Prostate gland (tissue), 2 donors: ENCODE results near the gene EEF1AKMT4. TPM values are rescaled to one million over a fixed set of nuclear protein-coding genes. Genes with fewer than 3 reads are reported as not detected.

Experiments
- DNase-seq: peaks from one replicate; pipeline ENCODE4 v3.0.0-alpha.2; 2019; ENCODE audit warnings: low spot score
- H3K27ac ChIP-seq, 2 donors: fragments of 200-600 bp; sonication (generic); 2 replicates each; pipeline ENCODE4 v1.5.1; 2017 to 2019
- H3K27me3 ChIP-seq: fragments of 200-600 bp; sonication (generic); replicated peaks from 2 replicates; pipeline ENCODE4 v1.5.1; 2019; ENCODE audit not compliant: insufficient read depth
- H3K36me3 ChIP-seq, 2 donors: fragments of 200-600 bp; sonication (generic); 1 replicate in 1 of 2; 2 replicates in 1 of 2; pipeline versions ENCODE4 v1.5.1 to v1.8.1; 2017 to 2019
- H3K4me1 ChIP-seq: fragments of 200-600 bp; sonication (generic); replicated peaks from 2 replicates; pipeline ENCODE4 v1.5.1; 2019
- H3K4me3 ChIP-seq, 2 donors: fragments of 200-600 bp; sonication (generic); 2 replicates each; pipeline ENCODE4 v1.5.1; 2017 to 2019
- H3K9me3 ChIP-seq: fragments of 200-600 bp; sonication (generic); 2 replicates; pipeline ENCODE4 v1.5.1; 2017
- POLR2A ChIP-seq: fragments of 450-650 bp; IDR thresholded peaks from one replicate; pipeline ENCODE4 v1.6.1; 2016; ENCODE audit warnings: antibody characterized with exemption, mild to moderate bottlenecking
- POLR2AphosphoS5 ChIP-seq: sonication (generic); formaldehyde crosslinking; IDR thresholded peaks from one replicate; pipeline ENCODE4 v1.6.1; 2017; ENCODE audit warnings: antibody characterized with exemption
- WGBS: methylation state at CpG from one replicate; pipeline ENCODE4 v1.1.5; 2018; 5-methylcytosine and 5-hydroxymethylcytosine counted together
- intact Hi-C: fragments of 100-400 bp; cut with DNase I; formaldehyde crosslinking; loops from one replicate; pipeline ENCODE4 v1.14.2; 2022
- total RNA-seq, 2 donors: library from RNA; depleted of rRNA; stranded (reverse); fragments of >200 nt; gene quantifications; one replicate each; pipeline ENCODE4 v1.1.0, GENCODE V29; 2016
- TF ChIP-seq, protein P1 (sequence below), 4 experiments: fragments of 200-600 bp in 2 of 4; fragments of 450-650 bp in 2 of 4; sonication (generic) in 2 of 4; IDR thresholded peaks; 1 replicate in 3 of 4; 2 replicates in 1 of 4; pipeline ENCODE4 v1.5.1; 2016 to 2019; ENCODE audit warnings: antibody characterized with exemption in 4 of 4, mild to moderate bottlenecking in 2 of 4, moderate library complexity in 2 of 4

EEF1AKMT4 gene
- total RNA-seq, 2 donors from 2014 or later: 6.1 TPM

DNA sequence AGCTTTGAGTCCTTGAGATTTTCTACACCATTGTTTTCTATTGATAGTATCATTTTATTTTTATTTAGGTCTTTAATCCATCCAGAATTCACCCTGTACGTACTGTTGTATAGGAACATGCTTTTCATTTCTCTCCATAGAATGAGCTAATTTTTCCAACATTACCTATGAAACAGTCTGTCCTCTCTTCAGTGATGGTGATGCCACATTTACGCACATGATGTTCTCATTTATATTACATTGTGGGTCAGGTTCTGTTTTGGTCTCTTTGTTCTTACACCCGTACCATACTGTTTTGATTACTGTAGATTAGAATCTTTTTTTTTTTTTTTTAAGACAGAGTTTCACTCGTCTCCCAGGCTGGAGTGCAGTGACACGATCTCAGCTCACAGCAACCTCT lies 37.8 kb upstream of the EEF1AKMT4 start:
- no peak overlapping the region for H3K4me3 ChIP-seq
- no peaks in the 10 kb centered on the region for H3K27me3 ChIP-seq
- intact Hi-C loops: no loop called here
- H3K4me1 ChIP-seq: no peaks in the 10 kb centered on the region
- TF ChIP-seq POLR2AphosphoS5: no peak
- TF ChIP-seq, protein P1, sequence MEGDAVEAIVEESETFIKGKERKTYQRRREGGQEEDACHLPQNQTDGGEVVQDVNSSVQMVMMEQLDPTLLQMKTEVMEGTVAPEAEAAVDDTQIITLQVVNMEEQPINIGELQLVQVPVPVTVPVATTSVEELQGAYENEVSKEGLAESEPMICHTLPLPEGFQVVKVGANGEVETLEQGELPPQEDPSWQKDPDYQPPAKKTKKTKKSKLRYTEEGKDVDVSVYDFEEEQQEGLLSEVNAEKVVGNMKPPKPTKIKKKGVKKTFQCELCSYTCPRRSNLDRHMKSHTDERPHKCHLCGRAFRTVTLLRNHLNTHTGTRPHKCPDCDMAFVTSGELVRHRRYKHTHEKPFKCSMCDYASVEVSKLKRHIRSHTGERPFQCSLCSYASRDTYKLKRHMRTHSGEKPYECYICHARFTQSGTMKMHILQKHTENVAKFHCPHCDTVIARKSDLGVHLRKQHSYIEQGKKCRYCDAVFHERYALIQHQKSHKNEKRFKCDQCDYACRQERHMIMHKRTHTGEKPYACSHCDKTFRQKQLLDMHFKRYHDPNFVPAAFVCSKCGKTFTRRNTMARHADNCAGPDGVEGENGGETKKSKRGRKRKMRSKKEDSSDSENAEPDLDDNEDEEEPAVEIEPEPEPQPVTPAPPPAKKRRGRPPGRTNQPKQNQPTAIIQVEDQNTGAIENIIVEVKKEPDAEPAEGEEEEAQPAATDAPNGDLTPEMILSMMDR (IDR thresholded peaks at IDR 0.05): no peak
- TF ChIP-seq POLR2A: no peak
- WGBS: 45% methylated on average over 5 of the region's 5 CpGs
- no peaks in the 10 kb centered on the region for H3K9me3 ChIP-seq
- H3K36me3 ChIP-seq: no peaks in the 10 kb centered on the region
- H3K27ac ChIP-seq: no peak overlapping the region
- DNase-seq: no peak

DNA sequence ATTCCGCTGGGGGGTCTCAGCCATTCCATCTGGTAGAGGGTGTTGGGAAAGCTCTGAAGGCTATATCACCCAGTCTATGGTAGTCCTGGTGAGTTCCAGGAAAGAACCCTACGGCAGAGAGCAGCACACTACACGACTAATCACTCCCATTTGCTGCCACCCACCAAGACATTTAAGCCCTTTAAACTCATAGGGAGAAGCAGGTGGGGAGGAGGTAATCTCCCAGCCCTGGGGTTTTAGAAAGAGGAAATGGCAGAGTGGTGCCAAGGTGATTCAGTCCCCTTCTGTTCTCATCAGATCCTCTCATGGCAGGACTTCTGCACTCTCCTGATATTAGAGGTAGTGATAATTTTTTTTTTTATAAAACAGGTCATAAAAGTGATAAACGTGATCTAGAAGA lies 30.7 kb upstream of the EEF1AKMT4 start:
- 42% methylated on average over 4 of the region's 4 CpGs for WGBS
- H3K27me3 ChIP-seq: no peaks in the 10 kb centered on the region
- TF ChIP-seq, protein P1 (IDR thresholded peaks at IDR 0.05): no peak
- TF ChIP-seq POLR2A: no peak
- TF ChIP-seq POLR2AphosphoS5: no peak
- DNase-seq: no peak
- H3K36me3 ChIP-seq: no peaks in the 10 kb centered on the region
- H3K4me3 ChIP-seq: no peak overlapping the region
- no peaks in the 10 kb centered on the region for H3K9me3 ChIP-seq
- H3K4me1 ChIP-seq: no peaks in the 10 kb centered on the region
- no peak overlapping the region for H3K27ac ChIP-seq
- intact Hi-C loops: no loop called here

DNA sequence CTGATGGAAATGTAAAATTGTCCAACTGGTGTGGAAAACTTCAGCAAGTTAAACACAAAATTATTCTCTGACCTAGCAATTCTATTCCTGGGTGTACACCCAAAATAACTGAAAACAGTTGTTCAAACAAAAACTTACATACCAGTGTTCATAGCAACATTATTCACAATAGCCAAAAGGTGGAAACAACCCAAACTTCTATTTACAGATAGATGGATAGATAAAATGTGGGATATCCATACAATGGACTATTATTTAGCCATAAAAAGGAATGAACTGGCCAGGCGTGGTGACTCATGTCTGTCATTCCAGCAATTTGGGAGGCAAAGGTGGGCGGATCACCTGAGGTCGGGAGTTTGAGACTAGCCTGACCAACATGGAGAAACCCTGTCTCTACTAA lies 27.0 kb upstream of the EEF1AKMT4 start:
- no peaks in the 10 kb centered on the region for H3K27me3 ChIP-seq
- DNase-seq: no peak
- no peak for TF ChIP-seq POLR2AphosphoS5
- no peak for TF ChIP-seq POLR2A
- TF ChIP-seq, protein P1 (IDR thresholded peaks at IDR 0.05): no peak
- intact Hi-C loops: no loop called here
- H3K4me3 ChIP-seq: no peak overlapping the region
- 55% methylated on average over 3 of the region's 3 CpGs for WGBS
- H3K27ac ChIP-seq: no peak overlapping the region
- H3K4me1 ChIP-seq: no peaks in the 10 kb centered on the region
- H3K9me3 ChIP-seq: no peaks in the 10 kb centered on the region
- no peaks in the 10 kb centered on the region for H3K36me3 ChIP-seq

DNA sequence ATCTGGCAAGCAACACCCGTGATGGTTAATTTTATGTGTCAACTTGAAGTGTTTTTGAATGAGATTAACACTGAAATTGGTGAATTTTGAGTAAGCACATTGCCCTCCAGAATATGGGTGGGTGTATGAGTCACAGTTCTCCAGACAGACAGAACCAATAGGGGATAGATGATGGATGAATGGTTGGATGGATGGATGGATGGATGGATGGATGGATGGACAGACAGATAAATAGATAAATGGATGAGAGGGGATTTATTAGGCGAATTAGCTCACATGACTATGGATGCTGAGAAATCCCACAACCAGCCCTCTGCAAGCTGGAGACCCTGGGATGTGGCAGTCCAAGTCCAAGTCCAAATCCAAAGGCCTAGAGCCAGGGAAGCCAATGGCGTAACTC lies 25.5 kb upstream of the EEF1AKMT4 start:
- H3K9me3 ChIP-seq: no peaks in the 10 kb centered on the region
- TF ChIP-seq POLR2AphosphoS5 (no peak), POLR2A (no peak)
- TF ChIP-seq, protein P1 (IDR thresholded peaks at IDR 0.05): no peak
- no peak overlapping the region for H3K27ac ChIP-seq
- DNase-seq: no peak
- H3K4me3 ChIP-seq: no peak overlapping the region
- WGBS: 80% methylated on average over 3 of the region's 3 CpGs
- no peaks in the 10 kb centered on the region for H3K36me3 ChIP-seq
- H3K27me3 ChIP-seq: no peaks in the 10 kb centered on the region
- intact Hi-C loops: no loop called here
- H3K4me1 ChIP-seq: no peaks in the 10 kb centered on the region

DNA sequence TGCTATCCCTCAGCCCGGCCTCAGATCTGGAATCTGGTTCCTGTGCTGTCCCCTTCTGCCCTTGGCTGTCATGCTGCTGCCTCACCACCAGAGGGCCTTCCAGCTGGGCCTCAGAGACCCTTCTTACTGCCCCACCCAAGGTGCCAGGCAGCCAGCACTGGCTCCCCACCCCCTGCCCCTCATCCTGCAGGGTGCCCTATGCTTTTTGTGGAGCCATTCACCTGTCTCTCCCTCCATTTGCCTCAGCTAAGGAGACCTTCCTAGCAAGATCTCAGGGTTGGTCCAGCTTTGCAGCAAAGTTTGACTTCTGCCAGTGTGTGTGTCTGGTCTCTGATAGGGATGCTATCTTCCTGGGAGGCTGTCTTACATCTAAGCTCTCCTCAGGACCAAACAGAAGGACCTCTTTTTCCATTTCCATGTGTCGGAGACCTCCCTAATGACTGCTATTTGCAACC lies 22.0 kb upstream of the EEF1AKMT4 start:
- no peaks in the 10 kb centered on the region for H3K27me3 ChIP-seq
- no peaks in the 10 kb centered on the region for H3K9me3 ChIP-seq
- peaks cover 9% of the 10 kb centered on the region for H3K4me1 ChIP-seq
- DNase-seq: no peak
- WGBS: 55% methylated on average over 2 of the region's 2 CpGs
- no peak overlapping the region for H3K27ac ChIP-seq
- no peaks in the 10 kb centered on the region for H3K36me3 ChIP-seq
- TF ChIP-seq, protein P1 (IDR thresholded peaks at IDR 0.05): peak; percentile 35 to 57 (median 51)
- TF ChIP-seq POLR2AphosphoS5: no peak
- intact Hi-C loops: no loop called here
- no peak overlapping the region for H3K4me3 ChIP-seq
